ENCODE data around the gene GALNS.

GALNS gene

DNA sequence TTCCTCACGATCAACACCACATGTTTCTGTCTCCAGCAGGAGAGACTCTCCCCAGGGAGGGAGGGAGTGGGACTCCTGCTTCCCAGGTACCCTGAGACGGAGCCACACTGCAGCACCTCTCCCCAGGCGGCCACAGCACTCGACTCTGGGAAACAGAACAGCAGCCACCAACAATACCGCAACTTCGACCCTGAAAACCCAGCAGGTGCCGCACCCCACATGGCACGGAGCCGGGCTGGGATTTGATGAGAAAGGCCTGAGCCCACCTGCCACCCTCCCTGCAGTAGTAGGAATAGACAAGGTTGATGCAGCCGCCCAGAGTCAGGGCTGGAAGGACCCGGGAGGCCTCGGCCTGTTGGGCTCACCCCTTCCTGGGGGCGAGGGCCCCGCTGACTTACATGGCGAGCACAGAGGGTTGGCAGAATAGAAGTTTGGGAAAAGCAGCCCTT, 14.4 kb downstream of the GALNS start:
- H3K4me3 ChIP-seq (ENCODE audit: low read length), result no peak overlapping the region
- no peak for DNase-seq (ENCODE audit: low read depth, low spot score)

DNA sequence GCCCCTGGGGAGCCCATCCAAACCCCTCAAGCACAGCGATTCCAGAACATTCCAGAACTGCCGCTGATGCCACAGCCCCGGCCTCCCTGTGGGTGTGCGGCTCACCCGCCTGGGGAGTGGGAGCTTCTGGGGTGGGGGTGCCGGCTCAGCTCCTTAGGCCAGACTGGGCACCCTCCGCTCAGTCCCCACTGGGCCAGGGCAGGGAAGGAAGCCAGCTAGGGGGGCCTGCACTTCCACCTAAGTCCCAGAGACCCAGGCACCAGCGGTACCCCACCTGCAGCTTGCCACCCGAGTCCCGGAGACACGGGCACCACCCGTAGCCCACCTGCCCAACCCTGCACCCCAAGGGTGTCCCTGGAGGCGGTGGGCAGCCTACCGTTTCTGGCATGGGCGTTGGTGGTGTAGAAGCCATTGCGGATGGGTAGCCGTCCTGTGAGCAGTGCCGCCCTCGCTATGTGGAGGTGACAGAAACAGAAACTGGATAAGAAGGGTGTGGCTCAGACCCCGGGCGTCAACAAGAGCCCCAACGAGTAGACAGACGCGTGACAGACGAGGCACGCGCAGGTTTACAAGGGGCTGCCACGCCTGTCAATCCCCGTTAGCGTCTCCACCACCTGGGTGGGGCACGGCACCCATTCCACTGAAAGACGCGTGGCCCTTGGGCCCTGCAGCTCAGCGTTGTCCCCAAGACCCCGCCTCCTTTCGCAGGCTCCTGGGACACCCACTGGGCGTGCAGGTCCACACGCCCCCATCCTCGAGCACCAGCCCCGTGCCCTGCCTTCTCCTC, 15.0 kb downstream of the GALNS start:
- H3K4me3 ChIP-seq (ENCODE audit: low read length), result no peak overlapping the region
- no peak for DNase-seq (ENCODE audit: low read depth, low spot score)

DNA sequence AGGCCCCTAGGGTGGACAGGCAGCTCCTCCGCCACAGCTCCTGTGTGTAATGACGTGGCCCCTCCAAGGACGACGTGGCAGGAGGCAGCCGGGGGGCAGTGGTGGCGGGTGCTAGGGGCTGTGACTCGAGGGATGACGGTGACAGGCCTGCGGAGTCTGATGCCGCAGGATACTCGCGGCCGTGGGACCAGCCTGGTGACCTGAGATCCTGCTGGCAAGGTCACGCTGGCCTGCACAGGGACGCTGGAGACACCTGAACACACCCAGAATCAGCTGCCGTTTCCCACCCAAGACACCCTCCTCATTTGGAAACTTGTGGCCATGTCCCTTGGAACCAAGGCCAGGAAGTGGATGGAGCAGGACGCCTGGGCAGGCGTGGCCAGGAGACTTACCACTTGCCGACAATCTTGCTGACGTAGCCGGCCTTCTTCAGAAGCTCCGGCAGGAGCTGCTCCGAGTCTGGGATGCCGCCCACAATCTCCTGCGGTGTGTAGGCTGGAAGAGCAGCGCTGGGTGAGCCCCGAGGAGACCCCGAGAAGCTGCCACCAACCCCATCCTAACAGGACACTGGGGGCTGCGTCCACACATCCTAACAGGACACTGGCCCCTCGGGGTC, 16.0 kb downstream of the GALNS start:
- no peak for DNase-seq (ENCODE audit: low read depth, low spot score)
- H3K4me3 ChIP-seq (ENCODE audit: low read length), result no peak overlapping the region

DNA sequence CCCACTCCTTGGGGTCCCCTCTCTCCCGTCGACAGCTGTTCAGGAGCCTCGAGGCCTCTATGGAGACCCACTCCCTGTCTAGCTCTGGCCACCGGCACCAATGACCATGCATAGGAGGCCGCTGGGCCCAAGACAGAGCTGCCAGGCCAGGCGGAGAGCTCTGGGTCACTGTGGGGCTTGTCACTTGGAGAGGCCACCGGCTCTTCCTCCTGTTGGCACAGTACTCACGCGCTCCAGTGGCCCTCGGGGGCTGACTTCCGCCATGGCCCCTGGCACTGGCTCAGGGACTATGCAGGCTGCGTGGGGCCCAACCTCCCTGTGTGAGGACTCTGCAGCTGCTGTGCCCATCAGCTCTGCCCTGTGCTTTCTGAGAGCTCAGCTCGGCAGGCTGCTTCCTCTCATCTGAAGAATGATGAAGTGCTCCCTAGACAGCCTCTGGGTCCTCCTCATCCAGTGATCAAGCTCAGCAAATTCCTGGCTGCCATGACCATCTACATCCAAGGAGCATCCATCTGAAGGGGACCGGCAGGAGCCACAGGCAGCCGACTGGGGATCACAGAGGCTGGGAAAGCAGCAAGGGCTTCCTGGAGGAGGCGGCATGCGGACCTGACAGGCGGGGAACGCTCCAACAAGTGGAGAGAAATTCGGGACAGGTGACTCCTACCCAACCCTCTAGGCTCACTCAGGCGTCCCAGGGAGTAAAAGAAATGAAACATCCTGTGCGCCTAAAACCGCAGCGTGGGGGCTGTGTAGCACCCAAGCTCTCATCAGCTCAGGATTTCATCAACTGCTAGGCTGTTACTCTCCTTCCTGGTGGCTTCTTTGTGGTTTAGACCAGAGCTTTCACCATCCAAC, 16.8 kb downstream of the GALNS start:
- no peak for DNase-seq (ENCODE audit: low read depth, low spot score)
- H3K4me3 ChIP-seq (ENCODE audit: low read length), result no peak overlapping the region

DNA sequence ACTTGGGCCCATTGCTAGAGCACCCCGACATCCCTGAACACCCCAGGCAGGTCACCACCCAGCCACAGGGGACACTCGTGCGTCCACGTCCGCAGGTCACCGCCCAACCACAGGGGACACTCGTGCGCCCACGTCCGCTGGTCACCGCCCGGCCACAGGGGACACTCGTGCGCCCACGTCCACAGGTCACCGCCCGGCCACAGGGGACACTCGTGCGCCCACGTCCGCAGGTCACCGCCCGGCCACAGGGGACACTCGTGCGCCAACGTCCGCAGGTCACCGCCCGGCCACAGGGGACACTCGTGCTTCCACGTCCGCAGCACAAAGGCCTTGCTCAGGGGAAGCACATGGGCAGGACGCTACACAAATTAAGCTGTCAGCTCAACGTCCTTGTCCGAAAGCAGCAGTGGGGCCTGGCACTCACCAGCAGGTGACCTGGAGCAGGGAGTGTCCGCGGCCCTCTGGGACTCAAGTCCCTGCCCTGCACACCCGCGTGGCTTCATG, 17.7 kb downstream of the GALNS start:
- H3K4me3 ChIP-seq (ENCODE audit: low read length), result no peak overlapping the region
- DNase-seq (ENCODE audit: low read depth, low spot score), result no peak

DNA sequence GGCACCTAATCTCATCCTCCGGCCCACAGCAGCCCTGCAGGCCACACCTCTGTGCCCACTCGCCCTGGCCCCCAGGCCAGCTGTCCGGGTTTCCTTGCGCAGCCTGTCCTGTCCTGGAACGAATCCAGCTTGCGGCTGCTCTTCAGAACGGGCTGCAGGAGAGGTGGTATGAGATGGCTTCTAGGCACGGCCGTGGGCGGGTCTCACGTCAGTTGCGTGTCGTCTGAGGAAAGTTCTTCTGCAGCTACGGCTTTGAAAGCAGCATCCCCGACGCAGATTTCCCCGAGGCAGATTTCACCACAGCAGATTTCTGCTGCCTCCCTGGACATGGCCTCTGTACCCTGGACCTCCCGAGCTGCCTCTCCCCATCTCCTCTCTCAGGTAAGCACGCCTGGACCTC, 18.2 kb downstream of the GALNS start:
- no peak overlapping the region for H3K4me3 ChIP-seq (ENCODE audit: low read length)

DNA sequence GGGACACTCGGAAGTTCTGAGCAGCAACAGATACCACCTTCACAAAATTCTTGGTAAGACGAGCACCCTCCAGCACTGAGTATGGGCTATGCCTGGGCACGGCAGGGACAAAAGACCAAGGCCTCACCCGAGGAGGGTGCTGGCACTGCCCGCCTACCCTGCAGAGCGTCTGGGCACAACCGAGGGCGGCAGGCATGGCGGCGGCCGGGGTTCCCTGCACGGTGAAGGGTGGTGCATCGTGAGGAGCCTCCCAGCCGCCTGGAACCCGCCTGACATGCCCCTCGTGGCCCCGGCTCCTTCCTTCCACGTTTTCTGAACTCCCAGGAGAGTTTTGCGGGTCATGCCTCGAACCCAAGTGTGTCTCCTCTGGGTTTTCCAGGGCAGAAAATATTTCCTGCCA, 18.9 kb downstream of the GALNS start:
- no peak for DNase-seq (ENCODE audit: low read depth, low spot score)
- no peak overlapping the region for H3K4me3 ChIP-seq (ENCODE audit: low read length)

More for the DNA sequence above, 18.2 kb downstream of the GALNS start:
- no peak for DNase-seq (ENCODE audit: low read depth, low spot score)

DNA sequence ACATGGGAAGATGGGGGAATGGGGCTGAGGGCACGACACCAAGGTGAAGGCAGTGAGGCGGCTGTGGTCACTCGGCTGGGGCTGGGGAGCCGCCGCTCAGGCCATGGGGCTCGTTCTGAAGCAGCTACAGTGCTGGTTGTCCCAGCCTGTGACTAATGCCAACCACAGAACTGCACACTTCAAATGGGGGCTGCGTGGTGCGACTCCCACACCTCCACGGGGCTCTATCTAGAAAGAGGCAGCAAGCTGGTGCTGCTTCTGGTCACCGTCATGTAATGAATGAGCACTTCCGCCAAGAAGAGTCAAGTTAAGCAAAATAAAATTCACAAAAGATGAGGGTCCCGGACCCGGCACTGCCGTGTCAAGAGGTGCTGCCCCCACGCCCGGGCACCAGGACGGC, 20.0 kb downstream of the GALNS start:
- H3K4me3 ChIP-seq (ENCODE audit: low read length), result no peak overlapping the region
- DNase-seq (ENCODE audit: low read depth, low spot score), result no peak

DNA sequence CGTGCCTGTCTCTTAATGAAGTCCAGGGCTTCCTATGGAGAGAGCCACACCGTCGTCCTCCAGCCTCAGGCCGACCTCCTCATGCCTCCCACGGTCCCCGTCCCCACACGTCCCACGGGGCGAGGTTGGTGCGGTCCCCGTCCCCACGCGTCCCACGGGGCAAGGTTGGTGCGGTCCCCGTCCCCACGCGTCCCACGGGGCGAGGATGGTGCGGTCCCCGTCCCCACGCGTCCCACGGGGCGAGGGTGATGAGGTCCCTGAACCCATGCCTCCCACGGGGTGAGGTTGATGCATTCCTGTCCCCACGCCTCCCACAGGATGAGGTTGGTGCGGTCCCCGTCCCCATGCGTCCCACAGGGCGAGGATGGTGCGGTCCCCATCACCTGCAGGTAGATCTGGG, 20.9 kb downstream of the GALNS start:
- no peak for DNase-seq (ENCODE audit: low read depth, low spot score)
- H3K4me3 ChIP-seq (ENCODE audit: low read length), result no peak overlapping the region

DNA sequence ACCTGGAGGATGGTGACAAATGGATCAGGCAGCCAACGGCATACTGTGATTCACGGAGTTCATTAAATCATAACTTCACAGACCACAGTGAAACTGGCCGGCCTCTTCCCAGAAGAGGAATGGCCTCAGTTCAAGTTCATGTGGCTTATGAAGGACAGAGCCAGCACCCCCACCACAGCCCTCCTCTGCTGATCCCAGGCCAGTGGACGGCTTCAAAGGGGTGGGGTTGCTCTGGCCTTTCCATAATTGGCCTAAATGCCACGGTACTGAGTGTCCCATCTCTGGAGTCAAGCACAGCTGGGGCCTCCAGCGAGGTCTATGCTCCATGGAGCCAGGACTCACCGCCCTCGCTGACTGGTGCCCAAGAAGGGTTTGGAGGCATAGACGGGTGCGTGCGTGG, 21.4 kb downstream of the GALNS start:
- no peak overlapping the region for H3K4me3 ChIP-seq (ENCODE audit: low read length)
- DNase-seq (ENCODE audit: low read depth, low spot score), result no peak

DNA sequence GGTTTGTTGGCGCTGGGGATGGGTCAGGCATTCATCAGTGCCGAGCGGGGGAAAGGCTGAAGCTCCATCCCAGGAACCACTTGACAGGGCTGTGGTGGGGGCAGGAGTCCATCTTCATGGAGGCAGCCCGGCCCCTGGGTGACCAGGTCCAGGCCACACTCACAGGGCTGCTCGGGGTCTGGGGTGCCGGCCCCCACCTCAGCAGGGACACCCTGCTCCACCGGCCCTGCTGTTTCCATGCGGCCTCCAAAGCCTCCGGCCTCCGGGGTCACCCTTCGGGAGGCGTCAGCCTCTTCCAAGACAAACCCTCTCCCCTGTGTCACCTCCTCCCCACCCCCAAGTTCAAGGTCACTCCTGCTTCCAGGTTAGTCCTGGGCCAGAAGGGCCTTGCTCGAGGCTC, 22.1 kb downstream of the GALNS start:
- DNase-seq (ENCODE audit: low read depth, low spot score), result no peak
- H3K4me3 ChIP-seq (ENCODE audit: low read length), result no peak overlapping the region

DNA sequence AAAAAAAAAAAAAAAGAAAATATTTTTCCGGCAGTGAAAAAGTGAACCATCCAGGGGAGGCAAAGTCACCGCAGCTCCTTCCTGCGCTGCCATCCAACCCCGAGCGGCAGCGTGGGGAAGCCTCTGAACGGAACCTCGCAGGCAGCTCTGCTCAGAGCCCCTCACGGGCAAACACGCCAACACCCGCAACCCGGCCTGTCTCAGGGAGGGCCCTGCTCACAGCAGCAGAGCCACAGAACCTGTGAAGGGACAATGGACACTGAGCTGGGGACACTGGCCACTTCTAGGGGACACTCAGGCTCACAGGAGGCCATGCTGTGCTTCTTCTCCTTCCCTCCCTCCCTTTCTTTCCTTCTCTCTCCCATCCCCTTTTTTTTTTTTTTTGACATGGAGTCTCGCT, 23.7 kb downstream of the GALNS start:
- H3K4me3 ChIP-seq (ENCODE audit: low read length), result no peak overlapping the region

DNA sequence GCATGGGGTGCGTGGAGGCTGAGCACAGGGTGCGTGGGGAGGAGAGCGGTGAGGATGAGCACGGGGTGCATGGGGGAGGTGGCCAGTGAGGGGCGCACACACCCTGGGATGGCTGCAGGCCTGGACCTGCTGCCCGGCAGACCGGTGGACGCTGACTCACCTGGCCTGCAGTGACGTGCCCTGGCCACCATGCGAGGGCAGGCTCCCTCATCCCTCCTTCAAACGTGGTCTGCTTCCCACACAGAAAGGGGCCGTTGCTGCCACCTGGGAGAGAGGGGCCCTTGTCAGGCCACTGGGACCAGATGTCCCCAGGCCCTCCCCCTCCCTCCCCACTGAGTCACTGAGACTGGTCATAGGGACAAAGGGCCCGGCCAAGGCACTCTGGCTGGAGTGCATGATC, 24.9 kb downstream of the GALNS start:
- no peak for DNase-seq (ENCODE audit: low read depth, low spot score)
- H3K4me3 ChIP-seq (ENCODE audit: low read length), result no peak overlapping the region

More for the DNA sequence above, 23.7 kb downstream of the GALNS start:
- no peak for DNase-seq (ENCODE audit: low read depth, low spot score)

DNA sequence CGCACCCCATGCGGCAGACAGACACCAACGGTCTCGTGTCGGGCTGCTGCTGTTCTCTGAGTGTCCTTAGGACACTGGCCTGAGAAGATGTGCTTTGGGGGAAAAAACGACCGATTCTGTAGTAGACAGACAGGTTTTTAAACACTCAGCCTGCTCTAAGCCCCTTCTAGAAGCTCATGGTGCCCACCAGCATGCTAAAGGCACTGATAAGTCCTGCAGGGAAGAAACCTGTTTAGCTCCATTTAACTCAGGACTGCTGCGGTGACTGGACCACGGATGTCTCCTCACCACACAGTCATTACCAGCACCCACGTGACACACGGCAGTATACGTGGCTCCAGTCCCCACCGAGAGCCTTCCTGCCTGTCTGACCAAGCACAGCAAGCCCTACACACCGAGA, 26.0 kb downstream of the GALNS start:
- no peak overlapping the region for H3K4me3 ChIP-seq (ENCODE audit: low read length)
- DNase-seq (ENCODE audit: low read depth, low spot score), result no peak

DNA sequence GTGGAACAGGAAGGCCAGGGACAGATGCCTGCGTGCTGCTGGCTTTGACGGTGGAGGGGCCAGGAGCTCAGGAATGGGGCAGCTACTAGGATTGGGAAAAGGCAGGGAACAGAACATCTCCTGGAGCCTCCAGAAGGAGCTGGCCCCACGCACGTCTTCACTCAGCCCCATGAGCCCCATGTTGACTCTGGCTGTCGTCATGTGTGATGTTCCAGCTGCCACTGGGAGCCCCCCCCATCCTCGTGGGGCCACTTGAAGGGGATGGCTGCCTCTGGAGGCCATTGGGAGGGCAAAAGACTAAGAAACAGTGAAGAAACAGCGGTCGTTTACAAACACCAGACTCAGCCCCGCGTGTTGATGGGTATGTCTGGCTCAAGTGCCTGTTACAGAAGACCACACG, 26.5 kb downstream of the GALNS start:
- no peak overlapping the region for H3K4me3 ChIP-seq (ENCODE audit: low read length)
- DNase-seq (ENCODE audit: low read depth, low spot score), result no peak

DNA sequence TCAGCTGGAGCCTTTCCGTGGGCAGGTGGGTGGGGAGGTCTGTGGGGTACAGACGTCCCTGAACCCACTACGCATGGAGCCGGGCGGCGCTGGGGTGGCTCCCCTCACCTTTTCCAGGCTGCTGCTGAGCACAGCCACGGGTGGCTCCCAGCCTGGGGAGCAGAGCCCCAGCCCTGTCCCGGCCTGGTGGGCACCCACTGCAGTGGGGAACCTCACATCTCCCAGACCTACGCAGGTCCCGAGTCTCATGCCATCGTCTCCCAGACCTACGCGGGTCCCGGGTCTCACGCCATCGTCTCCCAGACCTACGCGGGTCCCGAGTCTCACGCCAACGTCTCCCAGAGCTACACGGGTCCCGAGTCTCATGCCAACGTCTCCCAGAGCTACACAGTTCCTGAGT, 28.0 kb downstream of the GALNS start:
- no peak for DNase-seq (ENCODE audit: low read depth, low spot score)

DNA sequence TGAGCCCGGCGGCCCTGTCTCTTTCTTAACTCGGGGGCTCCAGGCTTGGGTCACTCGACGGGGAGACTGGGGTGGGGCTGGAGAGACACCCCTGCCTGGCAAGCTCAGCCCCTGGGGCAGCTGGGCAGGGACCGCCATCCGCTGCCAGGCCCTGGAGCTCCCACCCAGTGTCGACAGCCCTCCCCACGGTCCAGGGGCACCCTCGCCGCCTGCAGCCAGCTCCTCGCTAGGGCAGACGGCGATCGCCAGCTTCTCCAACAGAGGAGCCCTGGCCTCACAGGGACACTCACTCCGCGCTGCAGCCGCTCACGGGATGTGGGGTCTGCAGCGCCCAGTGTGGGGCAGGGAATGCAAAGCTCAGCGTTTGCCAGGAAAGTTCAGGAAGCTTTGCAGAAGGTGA, 29.0 kb downstream of the GALNS start:
- H3K4me3 ChIP-seq (ENCODE audit: low read length), result no peak overlapping the region
- DNase-seq (ENCODE audit: low read depth, low spot score), result no peak

More for the DNA sequence above, 28.0 kb downstream of the GALNS start:
- no peak overlapping the region for H3K4me3 ChIP-seq (ENCODE audit: low read length)

DNA sequence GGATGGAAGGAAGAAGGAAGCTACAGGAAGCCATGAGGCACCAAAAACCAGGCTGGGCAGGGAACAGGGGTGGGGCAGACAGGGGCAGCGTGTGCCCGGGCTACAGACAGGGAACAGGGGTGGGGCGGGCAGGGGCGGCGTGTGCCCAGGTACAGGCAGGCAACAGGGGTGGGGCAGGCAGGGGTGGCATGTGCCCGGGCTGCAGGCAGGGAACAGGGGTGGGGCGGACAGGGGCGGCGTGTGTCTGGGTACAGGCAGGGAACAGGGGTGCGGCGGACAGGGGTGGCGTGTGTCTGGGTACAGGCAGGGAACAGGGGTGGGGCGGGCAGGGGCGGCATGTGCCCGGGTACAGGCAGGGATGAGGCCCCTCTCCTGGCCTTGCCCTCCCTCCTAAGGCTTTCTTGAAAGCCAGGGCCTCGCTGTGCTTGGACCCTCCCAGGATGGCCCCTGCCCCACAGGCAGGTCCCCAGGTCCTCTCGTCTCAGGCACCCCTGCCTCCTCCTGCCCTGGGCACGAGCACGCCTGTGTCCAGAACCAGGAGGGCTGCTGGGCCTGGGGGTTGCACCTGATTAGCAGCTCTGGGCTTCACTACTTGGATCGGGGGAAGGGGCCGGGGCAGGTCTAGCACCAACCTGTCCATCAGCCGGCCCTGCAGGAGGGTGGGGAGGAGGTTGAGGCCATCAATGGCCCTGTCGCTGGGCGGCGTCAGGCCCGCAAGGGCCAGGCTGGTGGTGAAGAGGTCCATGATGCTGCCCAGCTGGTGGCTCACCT, 30.5 kb downstream of the GALNS start:
- no peak for DNase-seq (ENCODE audit: low read depth, low spot score)
- no peak overlapping the region for H3K4me3 ChIP-seq (ENCODE audit: low read length)

DNA sequence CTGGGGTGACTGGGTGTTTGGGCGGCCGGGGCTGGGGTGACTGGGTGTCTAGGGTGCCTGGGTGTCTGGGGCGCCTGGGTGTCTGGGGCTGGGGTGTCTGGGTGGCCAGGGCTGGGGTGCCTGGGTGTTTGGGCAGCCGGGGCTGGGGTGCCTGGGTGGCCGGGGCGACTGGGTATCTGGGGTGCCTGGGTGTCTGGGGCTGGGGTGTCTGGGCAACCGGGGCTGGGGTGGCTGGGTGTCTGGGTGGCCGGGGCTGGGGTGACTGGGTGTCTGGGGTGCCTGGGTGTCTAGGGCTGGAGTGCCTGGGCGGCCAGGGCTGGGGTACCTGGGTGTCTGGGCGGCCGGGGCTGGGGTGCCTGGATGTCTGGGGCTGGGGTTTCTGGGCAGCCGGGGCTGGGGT, 31.6 kb downstream of the GALNS start:
- DNase-seq (ENCODE audit: low read depth, low spot score), result no peak

More for the DNA sequence above, 31.6 kb downstream of the GALNS start:
- no peak overlapping the region for H3K4me3 ChIP-seq (ENCODE audit: low read length)
